ENCODE measurements around the gene KCTD6. TPM values are rescaled to one million over a fixed set of nuclear protein-coding genes. Genes with fewer than 3 reads are reported as not detected.

Gene KCTD6
- total RNA-seq, 1 donor from 2014 or later, result 8.2 TPM

GRCh38 chr3:58463942-58464271 is 28.0 kb upstream of the KCTD6 start:
- ATAC-seq (no peak), DNase-seq (no peak)
- no peaks in the 10 kb centered on the region for H3K36me3 ChIP-seq
- no peaks in the 10 kb centered on the region for H3K9me3 ChIP-seq
- H3K4me1 ChIP-seq, result peaks cover 14% of the 10 kb centered on the region
- intact Hi-C loops (cut with DNase I), result no loop called here
- no peak overlapping the region for H3K27ac ChIP-seq
- H3K27me3 ChIP-seq (ENCODE audit: low read depth), result no peaks in the 10 kb centered on the region
- no peak for TF ChIP-seq CTCF (IDR thresholded peaks at IDR 0.05)
- H3K4me3 ChIP-seq, result peak overlapping the region; percentile 39

- Histone ChIP-seq H3K4me3 (no peak overlapping the region), H3K9me3 (no peaks in the 10 kb centered on the region), H3K27me3 (ENCODE audit: low read depth) (no peaks in the 10 kb centered on the region), H3K27ac (no peak overlapping the region), H3K4me1 (peaks cover 14% of the 10 kb centered on the region), H3K36me3 (no peaks in the 10 kb centered on the region)
- intact Hi-C loops (cut with DNase I), result no loop called here
- DNase-seq (no peak), ATAC-seq (no peak)
- TF ChIP-seq CTCF (IDR thresholded peaks at IDR 0.05), result no peak
Measured at GRCh38 chr3:58464866-58465265, 27.0 kb upstream of the KCTD6 start.

- H3K27me3 ChIP-seq (ENCODE audit: low read depth), result no peaks in the 10 kb centered on the region
- ATAC-seq, result no peak
- no peak overlapping the region for H3K27ac ChIP-seq
- peaks cover 31% of the 10 kb centered on the region for H3K4me1 ChIP-seq
- intact Hi-C loops (cut with DNase I), result no loop called here
- H3K4me3 ChIP-seq, result no peak overlapping the region
- H3K9me3 ChIP-seq, result no peaks in the 10 kb centered on the region
- DNase-seq, result no peak
- no peak for TF ChIP-seq CTCF (IDR thresholded peaks at IDR 0.05)
- no peaks in the 10 kb centered on the region for H3K36me3 ChIP-seq
Measured at GRCh38 chr3:58466899-58467563, 24.9 kb upstream of the KCTD6 start.

- no peak for TF ChIP-seq CTCF (IDR thresholded peaks at IDR 0.05)
- H3K4me3 ChIP-seq, result no peak overlapping the region
- H3K27ac ChIP-seq, result no peak overlapping the region
- DNase-seq, result no peak
- ATAC-seq, result no peak
- H3K27me3 ChIP-seq (ENCODE audit: low read depth), result no peaks in the 10 kb centered on the region
- peaks cover 25% of the 10 kb centered on the region for H3K4me1 ChIP-seq
- H3K36me3 ChIP-seq, result no peaks in the 10 kb centered on the region
- H3K9me3 ChIP-seq, result no peaks in the 10 kb centered on the region
- intact Hi-C loops (cut with DNase I), result no loop called here
Measured at GRCh38 chr3:58469096-58469495, 22.8 kb upstream of the KCTD6 start.

GRCh38 chr3:58470363-58471024 is 21.4 kb upstream of the KCTD6 start:
- Histone ChIP-seq H3K4me1 (peaks cover 37% of the 10 kb centered on the region), H3K4me3 (no peak overlapping the region), H3K27me3 (ENCODE audit: low read depth) (no peaks in the 10 kb centered on the region), H3K9me3 (no peaks in the 10 kb centered on the region), H3K27ac (peak overlapping the region; percentile 39), H3K36me3 (no peaks in the 10 kb centered on the region)
- ATAC-seq (no peak), DNase-seq (no peak)
- no peak for TF ChIP-seq CTCF (IDR thresholded peaks at IDR 0.05)
- intact Hi-C loops (cut with DNase I), result no loop called here
